B cell (primary cell): ENCODE results near the gene CTDSPL2. TPM values are rescaled to one million over a fixed set of nuclear protein-coding genes. Genes with fewer than 3 reads are reported as not detected.

ENCODE experiments used
- ATAC-seq: fragments of 200-7000 bp; cut with Tn5 transposase; one replicate; pipeline ENCODE4 v1.10.0; 2021; ENCODE audit warnings: low read depth, mild to moderate bottlenecking, moderate number of reproducible peaks, moderate library complexity
- CTCF ChIA-PET: fragments of 350-600 bp; sonication (Branson Sonifier 250); formaldehyde crosslinking; loops from one replicate; lab custom pipeline; 2021; ENCODE audit warnings: antibody characterized with exemption, inconsistent platforms; lab: Charles Lee
- POLR2A ChIA-PET: fragments of 350-600 bp; sonication (Branson Sonifier 250); formaldehyde crosslinking; loops from one replicate; lab custom pipeline; 2021; ENCODE audit warnings: antibody characterized with exemption; lab: Charles Lee
- DNase-seq: peaks from one replicate; pipeline ENCODE4 v3.0.0; 2013
- H2AFZ ChIP-seq: 2 replicates; pipeline ENCODE4 v1.6.1; 2012; ENCODE audit warnings: mild to moderate bottlenecking, low read depth, low read length; ENCODE audit not compliant: insufficient read depth, poor library complexity, severe bottlenecking
- H3K27ac ChIP-seq, 2 donors: 1 replicate in 1 of 2; 2 replicates in 1 of 2; pipeline ENCODE4 v1.5.1; 2012 to 2013; ENCODE audit warnings: low read length in 2 of 2, mild to moderate bottlenecking in 2 of 2, moderate library complexity in 1 of 2
- H3K27me3 ChIP-seq, 4 experiments: fragments of 200-600 bp in 1 of 4; sonication (generic) in 1 of 4; replicated peaks in 1 of 4; 1 replicate in 2 of 4; 2 replicates in 2 of 4; pipeline versions ENCODE4 v1.6.1 to v1.7.0; 2013 to 2016; ENCODE audit warnings: low read length in 3 of 4, mild to moderate bottlenecking in 2 of 4, mixed read lengths in 1 of 4, moderate library complexity in 1 of 4; ENCODE audit not compliant: insufficient read depth in 4 of 4, control insufficient read depth in 3 of 4; ENCODE audit errors: control extremely low read depth in 1 of 4
- H3K36me3 ChIP-seq, 2 experiments: replicated peaks in 1 of 2; 1 replicate in 1 of 2; 2 replicates in 1 of 2; pipeline versions ENCODE4 v1.6.1 to v1.7.1; 2013; ENCODE audit warnings: low read length in 1 of 2; ENCODE audit not compliant: insufficient read depth in 2 of 2, control insufficient read depth in 1 of 2; ENCODE audit errors: control extremely low read depth in 1 of 2, extremely low read depth in 1 of 2
- H3K4me1 ChIP-seq, 2 donors: fragments of 200-600 bp in 1 of 2; sonication (generic) in 1 of 2; 1 replicate in 1 of 2; 2 replicates in 1 of 2; pipeline versions ENCODE4 v1.5.1 to v1.6.1; 2013 to 2017; ENCODE audit warnings: low read length in 2 of 2; ENCODE audit not compliant: control insufficient read depth in 2 of 2, insufficient read depth in 2 of 2
- H3K4me2 ChIP-seq: replicated peaks from 2 replicates; pipeline ENCODE3; 2012; ENCODE audit warnings: mild to moderate bottlenecking, low read depth, low read length; ENCODE audit not compliant: poor library complexity, severe bottlenecking
- H3K4me3 ChIP-seq, 5 experiments: fragments of 200-600 bp in 1 of 5; sonication (generic) in 1 of 5; 1 replicate in 3 of 5; 2 replicates in 2 of 5; pipeline versions ENCODE4 v1.5.1 to v1.7.0; 2011 to 2016; ENCODE audit warnings: low read length in 4 of 5, mild to moderate bottlenecking in 4 of 5, low read depth in 2 of 5, control low read depth in 1 of 5, moderate library complexity in 1 of 5; ENCODE audit not compliant: insufficient read depth in 1 of 5; ENCODE audit errors: control extremely low read depth in 1 of 5, extremely low read depth in 1 of 5
- H3K79me2 ChIP-seq: fragments of 200-600 bp; sonication (generic); one replicate; pipeline ENCODE4 v1.6.0; 2016; ENCODE audit warnings: low read length; ENCODE audit not compliant: control insufficient read depth, insufficient read depth
- H3K9ac ChIP-seq: fragments of 200-600 bp; sonication (generic); 2 replicates; pipeline ENCODE4 v1.6.1; 2017; ENCODE audit warnings: mild to moderate bottlenecking, low read length, moderate library complexity
- H3K9me3 ChIP-seq, 3 donors: one replicate each; pipeline versions ENCODE4 v1.6.1 to v1.7.1; 2013; ENCODE audit warnings: low read length in 2 of 3; ENCODE audit not compliant: control insufficient read depth in 2 of 3, insufficient read depth in 1 of 3; ENCODE audit errors: control extremely low read depth in 1 of 3
- H4K20me1 ChIP-seq: 2 replicates; pipeline ENCODE4 v1.6.0; 2012; ENCODE audit warnings: mild to moderate bottlenecking, low read length; ENCODE audit not compliant: insufficient read depth, control insufficient read depth, poor library complexity, severe bottlenecking
- H3K27ac Mint-ChIP-seq: one replicate; pipeline ENCODE4 v1.8.0; 2021; ENCODE audit warnings: mixed read lengths
- H3K27me3 Mint-ChIP-seq: one replicate; pipeline ENCODE4 v1.8.0; 2021; ENCODE audit warnings: mixed read lengths
- H3K4me1 Mint-ChIP-seq: one replicate; pipeline ENCODE4 v1.8.0; 2021; ENCODE audit warnings: mixed read lengths
- H3K4me3 Mint-ChIP-seq: one replicate; pipeline ENCODE4 v1.8.0; 2021; ENCODE audit warnings: mixed read lengths
- H3K9me3 Mint-ChIP-seq: one replicate; pipeline ENCODE4 v1.8.0; 2022; ENCODE audit warnings: mixed read lengths; ENCODE audit not compliant: insufficient read depth
- CTCF ChIP-seq: fragments of 200-600 bp; IDR thresholded peaks from one replicate; pipeline ENCODE4 v1.8.0; 2022; ENCODE audit warnings: antibody characterized with exemption, mild to moderate bottlenecking
- EZH2 ChIP-seq: IDR thresholded peaks from 2 replicates; pipeline ENCODE4 v1.6.1; 2012; ENCODE audit warnings: borderline replicate concordance, low read depth, mild to moderate bottlenecking, moderate library complexity, low read length; ENCODE audit not compliant: insufficient read depth, poor library complexity, severe bottlenecking
- WGBS: methylation state at CpG from one replicate; pipeline ENCODE4 v1.1.5; 2013; ENCODE audit warnings: missing lambda C conversion rate; ENCODE audit not compliant: insufficient coverage; 5-methylcytosine and 5-hydroxymethylcytosine counted together
- intact Hi-C: fragments of 100-400 bp; cut with micrococcal nuclease; formaldehyde crosslinking; loops from one replicate; pipeline ENCODE4 v1.10.0; 2022
- polyA plus RNA-seq: library from polyadenylated mRNA; depleted of rRNA; stranded (reverse); fragments of >200 nt; gene quantifications from 2 replicates; pipeline ENCODE4 v1.2.3, GENCODE V29; 2012
- total RNA-seq, 2 donors: library from RNA; stranded (reverse); fragments of 120-200 nt in 1 of 2; gene quantifications; 1 replicate in 1 of 2; 2 replicates in 1 of 2; pipeline versions ENCODE4 v1.2.3 to v1.2.4, GENCODE V29; 2013 to 2022

The CTDSPL2 gene
- total and polyA plus RNA-seq, 2 donors (not counting 1 experiment from before 2014, with no cell fraction given): 17.8 to 84.1 TPM

- Histone ChIP-seq H3K27ac (no peak overlapping the region), H3K4me2 (no peak overlapping the region), H3K9me3 (peaks cover 0 to 5% (median 3%) of the 10 kb centered on the region in 3 donors), H3K27me3 (no peaks in the 10 kb centered on the region), H3K9ac (no peak overlapping the region), H4K20me1 (peaks cover 24% of the 10 kb centered on the region), H2AFZ (no peak overlapping the region), H3K36me3 (peaks cover 0 to 14% of the 10 kb centered on the region in 2 experiments), H3K4me1 (no peaks in the 10 kb centered on the region), H3K79me2 (peaks cover 67% of the 10 kb centered on the region), H3K4me3 (no peak overlapping the region)
- POLR2A ChIA-PET: no interaction called here
- intact Hi-C loops: no loop called here
- Mint-ChIP-seq H3K4me3 (no peak overlapping the region), H3K4me1 (peaks cover 11% of the 10 kb centered on the region), H3K27ac (no peak overlapping the region), H3K9me3 (peaks cover 6% of the 10 kb centered on the region), H3K27me3 (no peaks in the 10 kb centered on the region)
- WGBS: 100% methylated on average over 1 of the region's 2 CpGs
- DNase-seq (no peak), ATAC-seq (no peak)
- CTCF ChIA-PET: no interaction called here
- no peak for TF ChIP-seq CTCF
- no peak for TF ChIP-seq EZH2
Measured at GRCh38 chr15:44471885-44472455, 44.5 kb downstream of the CTDSPL2 start.

- ChIA-PET POLR2A (no interaction called here), CTCF (interaction anchor here (0.7 kb wide), 1 partner anchor 11 kb away, joined by 3 read pairs; no protein-coding TSS in a partner anchor)
- Histone ChIP-seq H3K4me3 (no peak overlapping the region), H3K27ac (no peak overlapping the region), H2AFZ (no peak overlapping the region), H3K4me1 (no peaks in the 10 kb centered on the region), H3K9ac (no peak overlapping the region), H3K36me3 (peaks cover 0 to 3% of the 10 kb centered on the region in 2 experiments), H3K9me3 (no peaks in the 10 kb centered on the region), H3K4me2 (no peak overlapping the region), H3K79me2 (peaks cover 69% of the 10 kb centered on the region), H3K27me3 (no peaks in the 10 kb centered on the region), H4K20me1 (peaks cover 29% of the 10 kb centered on the region)
- intact Hi-C loops: no loop called here
- Mint-ChIP-seq H3K4me3 (no peak overlapping the region), H3K9me3 (no peaks in the 10 kb centered on the region), H3K27ac (no peak overlapping the region), H3K27me3 (no peaks in the 10 kb centered on the region), H3K4me1 (peaks cover 8% of the 10 kb centered on the region)
- no peak for DNase-seq
- ATAC-seq: no peak
- no CpG with 5 or more reads among the region's 2 CpGs for WGBS
- TF ChIP-seq EZH2 (no peak), CTCF (no peak)
Measured at GRCh38 chr15:44479343-44479742, 51.9 kb downstream of the CTDSPL2 start.
